GM19324 (cell line): ENCODE results near the gene DOCK4.
A peak's percentile ranks its signal among the peaks of the same experiment; 100 is the strongest.

Source experiments
- ATAC-seq: cut with Tn5 transposase; IDR thresholded peaks from one replicate; pipeline ENCODE4 v1.9.1; 2021; ENCODE audit warnings: mild to moderate bottlenecking, moderate library complexity; ENCODE audit not compliant: unreplicated experiment, low FRiP score

Gene DOCK4

DNA sequence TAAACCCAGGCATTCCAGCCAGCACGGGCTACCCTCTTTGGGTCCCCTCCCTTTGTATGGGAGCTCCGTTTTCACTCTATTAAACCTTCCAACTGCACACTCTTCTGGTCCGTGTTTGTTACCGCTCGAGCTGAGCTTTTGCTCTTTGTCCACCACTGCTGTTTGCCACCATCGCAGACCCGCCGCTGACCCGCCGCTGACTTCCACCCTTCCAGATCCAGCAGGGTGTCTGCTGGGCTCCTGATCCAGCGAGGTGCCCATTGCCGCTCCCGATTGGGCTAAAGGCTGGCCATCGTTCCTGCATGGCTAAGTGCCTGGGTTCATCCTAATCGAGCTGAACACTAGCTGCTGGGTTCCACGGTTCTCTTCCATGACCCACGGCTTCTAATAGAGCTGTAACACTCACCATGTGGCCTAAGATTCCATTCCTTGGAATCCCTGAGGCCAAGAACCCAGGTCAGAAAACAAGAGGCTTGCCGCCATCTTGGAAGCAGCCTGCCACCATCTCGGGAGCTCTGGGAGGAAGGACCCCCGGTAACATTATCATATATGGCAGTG, 14.8 kb upstream of the DOCK4 start:
- no peak for ATAC-seq

DNA sequence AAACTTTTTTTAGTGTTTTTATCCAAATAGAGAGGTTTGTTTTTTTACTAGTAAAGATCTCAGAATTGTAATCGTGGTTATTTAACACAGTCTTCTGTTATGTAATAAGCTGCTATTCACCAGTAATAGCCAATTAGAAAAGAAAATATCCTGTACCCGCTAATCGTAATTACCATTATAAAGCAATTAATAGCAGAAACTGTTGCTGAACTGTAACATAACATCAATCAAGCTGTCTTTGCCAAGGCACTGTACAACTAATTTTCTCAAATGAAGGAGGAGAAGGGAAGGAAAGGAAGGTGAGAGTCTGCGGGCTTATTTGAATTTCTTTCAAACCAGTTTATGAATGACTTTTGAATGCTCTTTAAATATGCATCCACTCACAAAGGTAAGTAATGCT, 9.6 kb upstream of the DOCK4 start:
- no peak for ATAC-seq

GRCh38 chr7:112214883-112215282, 8.7 kb upstream of the DOCK4 start:
- ATAC-seq = no peak

DNA sequence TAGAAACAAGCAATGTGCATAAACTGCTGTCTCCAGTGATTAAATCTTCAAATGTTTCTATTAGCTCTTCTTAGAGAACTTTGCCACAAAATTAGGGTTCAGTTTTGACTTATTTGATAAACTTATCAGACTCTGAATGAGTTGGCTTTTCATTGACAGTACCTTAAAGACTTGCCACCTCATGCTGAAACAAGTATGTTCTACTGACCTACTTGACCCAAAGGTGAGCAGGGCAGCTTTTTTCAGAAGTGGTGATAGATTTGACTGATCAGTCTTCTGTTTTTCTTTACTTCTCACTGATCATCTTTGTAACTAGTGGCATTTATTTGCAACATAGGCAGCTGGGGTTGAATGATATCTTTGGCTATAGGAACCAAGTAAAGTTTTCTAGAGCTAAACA, 8.1 kb upstream of the DOCK4 start:
- ATAC-seq = no peak

DNA sequence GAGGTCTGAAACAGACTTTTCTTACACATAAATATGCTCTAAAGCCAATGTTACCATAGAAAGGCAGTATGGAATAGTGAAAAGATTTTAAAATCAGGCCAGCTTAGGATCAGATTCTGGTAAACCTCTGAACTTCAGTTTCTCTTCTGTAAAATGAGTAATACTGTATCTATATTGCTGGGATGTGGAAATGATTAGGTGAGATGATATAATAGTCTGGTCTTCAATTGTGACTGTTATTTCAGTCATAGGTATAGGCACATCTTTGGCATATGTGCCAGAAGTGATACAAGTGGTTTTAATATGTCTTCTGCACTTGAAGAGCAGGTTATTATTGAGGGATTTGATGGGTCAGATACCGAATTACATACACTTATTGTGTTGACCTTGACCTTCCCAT, 7.5 kb upstream of the DOCK4 start:
- no peak for ATAC-seq

DNA sequence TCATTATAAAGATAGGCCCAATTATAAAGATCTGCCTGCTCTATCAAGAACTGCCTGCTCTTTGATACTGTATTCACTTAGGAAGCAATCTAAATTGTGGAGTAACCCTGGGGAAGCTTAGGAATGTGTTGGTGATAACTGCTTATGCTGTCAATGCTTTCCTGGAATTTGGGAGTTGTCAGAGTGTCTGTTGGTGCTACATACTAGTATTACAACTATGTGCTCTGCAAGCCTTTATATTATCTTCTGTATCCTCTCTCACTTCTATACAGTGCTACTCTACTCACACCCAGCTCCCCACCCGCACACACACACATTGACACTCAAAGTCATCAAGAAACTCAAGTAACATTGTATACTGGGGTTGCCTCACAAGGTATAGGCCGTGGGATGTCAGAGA, 6.4 kb upstream of the DOCK4 start:
- ATAC-seq = no peak

- no peak for ATAC-seq
Measured at GRCh38 chr7:112211348-112211907, 5.2 kb upstream of the DOCK4 start.

DNA sequence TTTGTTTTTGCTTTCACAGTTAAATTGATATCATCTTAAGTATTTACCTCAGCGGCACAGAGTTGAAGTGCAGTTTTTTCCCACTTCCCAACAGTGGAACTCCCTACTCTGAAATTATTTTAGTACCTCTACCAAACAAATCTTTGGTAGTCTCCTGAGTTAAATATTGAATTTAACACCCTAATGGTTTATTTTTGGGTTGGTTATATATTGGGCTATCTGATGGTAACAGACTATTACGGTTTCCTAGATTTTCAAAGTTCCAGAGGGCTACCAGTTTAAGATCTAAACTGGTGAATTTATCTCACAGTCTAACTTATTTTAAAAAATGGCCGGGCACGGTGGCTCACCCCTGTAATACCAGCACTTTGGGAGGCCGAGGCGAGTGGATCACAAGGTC, 1.6 kb upstream of the DOCK4 start:
- no peak for ATAC-seq

- ATAC-seq = no peak
Measured at GRCh38 chr7:112206991-112207592, 893 bp upstream of the DOCK4 start.

GRCh38 chr7:112205343-112206237, 609 bp downstream of the DOCK4 start:
- ATAC-seq = peak; percentile 3

DNA sequence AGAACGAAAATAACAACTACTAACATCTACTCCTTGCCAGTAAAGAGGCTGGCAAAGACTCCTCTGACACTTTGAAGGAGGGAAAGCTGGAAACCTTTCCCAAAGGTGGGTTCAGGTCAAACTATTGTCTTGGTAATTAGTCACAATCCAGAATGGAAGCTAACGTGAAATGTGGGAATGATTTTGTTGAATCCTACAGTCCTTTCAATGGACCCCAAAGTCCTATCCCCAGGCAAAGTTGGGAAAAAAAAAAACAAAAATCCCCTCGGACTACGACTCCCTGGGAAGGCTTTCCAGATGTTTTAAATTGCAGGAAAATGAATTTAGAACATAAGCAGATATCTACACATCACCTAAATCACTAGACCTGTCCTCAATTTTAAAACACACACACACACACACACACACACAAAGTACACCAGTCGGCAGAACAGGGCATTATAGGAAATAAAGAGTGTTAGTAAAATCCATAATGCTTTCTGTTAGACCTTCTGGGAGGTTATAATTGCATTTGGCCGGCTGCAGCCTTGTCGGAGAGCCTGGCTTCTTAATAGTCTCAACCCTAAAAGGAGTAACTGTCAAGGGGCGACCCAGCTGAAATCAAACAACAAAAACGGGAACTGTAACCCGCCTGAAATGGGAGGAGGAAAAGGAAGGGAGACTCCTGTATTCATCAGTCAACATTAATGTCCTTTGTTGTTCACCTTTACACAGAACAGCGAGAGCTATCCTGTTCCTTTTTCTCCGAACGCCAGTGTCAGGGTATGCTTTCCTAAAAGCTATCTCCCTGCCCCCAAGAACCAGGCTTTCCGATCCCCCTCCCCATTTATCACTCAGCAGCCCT, 1.5 kb downstream of the DOCK4 start:
- ATAC-seq = no peak

DNA sequence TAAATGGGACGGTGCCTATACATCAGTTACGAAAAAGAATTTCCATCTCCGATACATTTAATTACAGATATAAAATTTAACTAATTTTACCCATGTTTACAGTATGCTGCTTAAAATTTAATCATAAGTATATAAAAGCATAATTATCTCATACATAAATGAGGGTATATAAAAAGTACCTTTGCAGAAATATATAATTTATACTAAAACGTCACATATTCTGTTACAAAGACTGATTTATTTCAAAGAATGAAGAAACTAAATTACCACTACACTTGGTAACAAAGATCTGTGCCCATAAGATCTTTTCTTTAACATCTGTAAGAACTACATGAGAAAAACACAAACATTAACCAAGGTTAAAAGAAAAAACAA, 2.8 kb downstream of the DOCK4 start:
- no peak for ATAC-seq

- ATAC-seq = no peak
Measured at GRCh38 chr7:112202816-112203215, 3.4 kb downstream of the DOCK4 start.

- no peak for ATAC-seq
Measured at GRCh38 chr7:112201839-112202238, 4.4 kb downstream of the DOCK4 start.

DNA sequence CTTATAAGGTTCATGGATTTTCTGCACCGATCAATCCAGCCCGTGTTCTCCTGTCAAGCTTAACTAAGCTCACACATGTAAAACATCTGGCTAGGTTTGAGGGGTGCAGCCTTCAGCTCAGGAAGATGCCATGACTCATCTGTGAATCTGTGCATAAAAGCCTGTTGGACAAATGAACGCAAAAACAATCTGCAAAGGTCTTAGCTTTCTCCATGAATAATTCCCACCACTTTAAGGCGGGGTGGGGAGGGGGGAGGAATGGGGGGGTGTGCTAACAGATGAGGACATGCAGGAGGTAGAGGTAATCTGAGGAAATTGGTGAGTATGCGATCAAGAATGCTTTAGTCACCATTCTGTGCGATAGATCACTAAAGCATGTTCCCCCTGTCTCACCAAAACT, 4.8 kb downstream of the DOCK4 start:
- ATAC-seq = no peak

DNA sequence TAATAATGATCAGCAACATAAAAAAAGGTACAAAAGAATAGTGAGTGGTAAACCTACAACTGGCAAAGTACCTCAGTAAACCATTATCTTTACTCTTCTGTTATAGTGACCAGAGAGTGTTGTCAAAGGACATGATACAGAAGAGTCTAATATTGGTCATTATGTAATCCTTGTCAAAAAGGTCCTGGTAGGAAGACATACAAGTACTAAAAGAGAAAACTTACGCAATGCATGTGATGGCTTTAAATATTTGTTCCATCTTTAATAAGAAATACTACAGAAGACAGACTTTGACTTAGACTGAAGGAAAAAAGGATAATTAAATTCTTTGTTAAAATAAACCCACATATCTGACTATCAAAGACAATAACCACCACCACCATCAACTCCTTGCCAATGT, 6.5 kb downstream of the DOCK4 start:
- ATAC-seq = no peak

GRCh38 chr7:112199035-112199655, 7.1 kb downstream of the DOCK4 start:
- ATAC-seq = no peak

- no peak for ATAC-seq
Measured at GRCh38 chr7:112197322-112197721, 8.9 kb downstream of the DOCK4 start.

DNA sequence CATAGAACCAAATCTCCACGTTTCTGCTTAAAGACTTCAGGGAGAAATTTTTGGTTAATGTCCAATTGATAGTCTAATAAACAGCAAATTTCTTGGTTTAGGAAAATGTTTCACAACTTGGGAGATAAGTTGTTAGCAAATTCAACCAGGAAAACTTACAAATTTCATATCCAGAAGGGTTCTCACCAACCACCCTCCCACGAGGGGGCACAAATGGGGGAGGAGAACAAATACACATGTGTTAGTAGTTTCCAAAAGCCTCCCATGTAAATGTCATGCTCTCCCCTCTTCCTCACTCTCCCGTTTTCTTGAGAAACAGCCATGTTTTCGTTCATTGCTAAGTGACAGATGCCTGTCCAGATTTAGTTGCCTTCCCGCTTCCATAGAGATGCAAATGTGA, 10.5 kb downstream of the DOCK4 start:
- no peak for ATAC-seq

DNA sequence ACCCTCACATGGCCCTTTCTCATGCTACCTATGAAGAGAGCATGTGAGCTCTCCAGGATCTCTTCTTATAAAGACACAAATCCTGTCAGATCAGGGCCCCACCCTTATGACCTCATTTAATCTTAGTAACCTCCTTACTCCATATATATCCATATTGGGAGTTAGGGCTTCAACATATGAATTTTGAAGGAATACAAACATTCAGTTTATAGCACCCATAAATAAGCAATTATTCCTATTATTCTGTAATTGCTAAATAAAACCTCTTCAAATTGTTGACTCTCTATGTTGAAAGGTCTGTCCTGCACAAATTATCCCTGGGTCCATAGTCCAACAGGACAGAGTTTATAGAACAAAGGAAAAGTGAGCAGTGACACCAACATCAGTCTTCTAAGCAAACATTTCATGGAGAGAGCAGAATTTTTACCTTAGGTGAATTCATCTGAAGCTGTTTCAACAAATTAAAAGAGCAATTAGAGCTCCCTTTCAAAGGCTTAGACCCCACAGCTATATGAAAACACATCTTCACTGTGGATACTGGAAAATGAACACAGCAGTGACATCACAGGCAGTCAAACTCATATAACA, 12.2 kb downstream of the DOCK4 start:
- ATAC-seq = no peak
